HepG2 (cell line): ENCODE data around the gene CTXN1. TPM values are rescaled to one million over a fixed set of nuclear protein-coding genes. Genes with fewer than 3 reads are reported as not detected.
A peak's percentile ranks its signal among the peaks of the same experiment; 100 is the strongest.

ENCODE experiments used
- ARID4A ChIP-seq: sonication (generic); formaldehyde crosslinking; IDR thresholded peaks from 2 replicates; pipeline ENCODE4 v1.5.0; 2020; ENCODE audit warnings: mild to moderate bottlenecking, missing genetic modification reagents, borderline replicate concordance
- BRF2 ChIP-seq: sonication (generic); formaldehyde crosslinking; IDR thresholded peaks from 2 replicates; pipeline ENCODE4 v1.8.1; 2022; ENCODE audit warnings: mild to moderate bottlenecking, missing genetic modification reagents
- CENPX ChIP-seq: sonication (generic); formaldehyde crosslinking; IDR thresholded peaks from 2 replicates; pipeline ENCODE4 v1.9.0; 2021; ENCODE audit warnings: mild to moderate bottlenecking, missing genetic modification reagents, moderate library complexity
- FLYWCH1 ChIP-seq: sonication (generic); formaldehyde crosslinking; IDR thresholded peaks from 2 replicates; pipeline ENCODE4 v1.8.1; 2023; ENCODE audit warnings: mild to moderate bottlenecking, missing genetic modification reagents
- FOXA3 ChIP-seq: IDR thresholded peaks from 2 replicates; pipeline ENCODE4 v1.6.1; 2016; ENCODE audit warnings: missing genetic modification reagents, missing compliant biosample characterization
- HIC2 ChIP-seq: sonication (generic); formaldehyde crosslinking; IDR thresholded peaks from 2 replicates; pipeline ENCODE4 v1.9.0; 2022; ENCODE audit warnings: low read depth, missing genetic modification reagents
- MTA3 ChIP-seq: sonication (generic); formaldehyde crosslinking; IDR thresholded peaks from 2 replicates; pipeline ENCODE4 v1.4.0; 2020; ENCODE audit warnings: missing genetic modification reagents
- MTF1 ChIP-seq: sonication (generic); formaldehyde crosslinking; IDR thresholded peaks from 2 replicates; pipeline ENCODE4 v1.5.0; 2020; ENCODE audit warnings: missing genetic modification reagents
- NONO ChIP-seq, 2 experiments: fragments of 450-650 bp in 1 of 2; sonication (generic) in 1 of 2; formaldehyde crosslinking in 1 of 2; IDR thresholded peaks in 1 of 2; conservative IDR thresholded peaks in 1 of 2; 2 replicates each; pipeline versions ENCODE4 v1.6.1 to v1.8.0; 2017 to 2022; ENCODE audit warnings: mild to moderate bottlenecking in 1 of 2, missing genetic modification reagents in 1 of 2, moderate library complexity in 1 of 2
- NR1H2 ChIP-seq: sonication (generic); formaldehyde crosslinking; IDR thresholded peaks from 2 replicates; pipeline ENCODE4 v1.8.1; 2022; ENCODE audit warnings: low read depth, missing genetic modification reagents, borderline replicate concordance
- RBAK ChIP-seq: sonication (generic); formaldehyde crosslinking; IDR thresholded peaks from 2 replicates; pipeline ENCODE4 v1.5.1; 2020; ENCODE audit warnings: mild to moderate bottlenecking, missing genetic modification reagents
- ZFP36L2 ChIP-seq: sonication (generic); formaldehyde crosslinking; IDR thresholded peaks from 2 replicates; pipeline ENCODE4 v1.4.0; 2020; ENCODE audit warnings: missing genetic modification reagents
- ZMYM3 ChIP-seq: sonication (generic); formaldehyde crosslinking; IDR thresholded peaks from 2 replicates; pipeline ENCODE4 v1.5.1; 2020; ENCODE audit warnings: mild to moderate bottlenecking, missing genetic modification reagents
- ZNF12 ChIP-seq: sonication (generic); formaldehyde crosslinking; IDR thresholded peaks from 2 replicates; pipeline ENCODE4 v1.5.0; 2020; ENCODE audit warnings: missing genetic modification reagents
- ZNF329 ChIP-seq: sonication (generic); formaldehyde crosslinking; IDR thresholded peaks from 2 replicates; pipeline ENCODE4 v1.9.0; 2021; ENCODE audit warnings: low read depth, mild to moderate bottlenecking, missing genetic modification reagents
- ZNF484 ChIP-seq: sonication (generic); formaldehyde crosslinking; IDR thresholded peaks from 2 replicates; pipeline ENCODE4 v1.5.1; 2020; ENCODE audit warnings: mild to moderate bottlenecking, low read depth, missing genetic modification reagents, borderline replicate concordance
- ZNF512 ChIP-seq: sonication (generic); formaldehyde crosslinking; IDR thresholded peaks from 2 replicates; pipeline ENCODE4 v1.4.0; 2020; ENCODE audit warnings: mild to moderate bottlenecking, missing genetic modification reagents
- ZNF577 ChIP-seq: sonication (generic); formaldehyde crosslinking; IDR thresholded peaks from 2 replicates; pipeline ENCODE4 v1.4.0; 2020; ENCODE audit warnings: mild to moderate bottlenecking, low read depth, missing genetic modification reagents, borderline replicate concordance
- ZNF773 ChIP-seq: sonication (generic); formaldehyde crosslinking; IDR thresholded peaks from 2 replicates; pipeline ENCODE4 v1.4.0; 2020; ENCODE audit warnings: missing genetic modification reagents, borderline replicate concordance
- ZZZ3 ChIP-seq: sonication (generic); formaldehyde crosslinking; IDR thresholded peaks from 2 replicates; pipeline ENCODE4 v1.4.0; 2020; ENCODE audit warnings: missing genetic modification reagents, mild to moderate bottlenecking, borderline replicate concordance
- polyA plus RNA-seq, 8 experiments: library from polyadenylated mRNA; depleted of rRNA in 3 of 8; stranded (reverse) in 7 of 8; unstranded in 1 of 8; fragments of >200 nt; fragmentation: Illumina TruSeq in 4 of 8; extraction: Trizol in 4 of 8; gene quantifications; 2 replicates each; pipeline versions ENCODE4 v1.2.1 to v1.2.3, GENCODE V29; 2011 to 2016; ENCODE audit warnings: low read depth in 4 of 8, missing spikeins in 1 of 8, mixed read lengths in 1 of 8; ENCODE audit not compliant: insufficient read depth in 1 of 8
- total RNA-seq, 5 experiments: library from RNA; depleted of rRNA; stranded (reverse); fragments of >200 nt; fragmentation: Illumina TruSeq; extraction: Trizol; gene quantifications; 2 replicates each; pipeline ENCODE4 v1.2.3, GENCODE V29; 2016; ENCODE audit warnings: low read depth in 1 of 5

CTXN1 gene
- total and polyA plus RNA-seq, 2 of the 13 experiments (the other 11 are each of a cell fraction or from before 2014, with no cell fraction given), result 0.11 TPM; not detected in 1

- TF ChIP-seq ARID4A (peak; percentile 82; the same call in 1 of the 2 replicates), BRF2 (CRISPR knock-in tag) (no peak; the same call in 1 of the 2 replicates), ZNF512 (CRISPR knock-in tag) (no peak), ZNF484 (CRISPR knock-in tag) (no peak), ZNF329 (CRISPR knock-in tag) (no peak), ZNF12 (no peak), CENPX (CRISPR knock-in tag) (no peak), ZNF773 (CRISPR knock-in tag) (no peak; the same call in 1 of the 2 replicates), MTA3 (no peak), ZMYM3 (CRISPR knock-in tag) (no peak), NR1H2 (CRISPR knock-in tag) (no peak), FLYWCH1 (CRISPR knock-in tag) (no peak), NONO (IDR thresholded peaks at IDR 0.05) (no peak), NONO (CRISPR knock-in tag; conservative IDR thresholded peaks at IDR 0.05) (peak; percentile 88), MTF1 (CRISPR knock-in tag) (no peak), ZZZ3 (peak; percentile 44; the same call in 1 of the 2 replicates), HIC2 (CRISPR knock-in tag) (no peak), ZFP36L2 (CRISPR knock-in tag) (no peak), RBAK (CRISPR knock-in tag) (no peak), ZNF577 (CRISPR knock-in tag) (no peak), FOXA3 (CRISPR knock-in tag) (peak; percentile 39)
Observed at GRCh38 chr19:7919610-7920518, 6.1 kb downstream of the CTXN1 start, which contains the start of gene SNAPC2 (continued).
